ENCODE data around the gene ISCA2. TPM values are rescaled to one million over a fixed set of nuclear protein-coding genes. Genes with fewer than 3 reads are reported as not detected.
A peak's percentile ranks its signal among the peaks of the same experiment; 100 is the strongest.
"Not testable (repeated sequence)": the region's sequence is repeated elsewhere in the genome, so short reads cannot be mapped to it uniquely, and the experiment has no call there.

Gene ISCA2
- total RNA-seq, 1 donor from 2014 or later: 19.1 TPM

- DNase-seq: no peak
Measured at GRCh38 chr14:74528886-74529285, 35.3 kb downstream of the ISCA2 start.

- no peak for DNase-seq
Measured at GRCh38 chr14:74531006-74531405, 37.4 kb downstream of the ISCA2 start.

GRCh38 chr14:74531467-74531866, 37.9 kb downstream of the ISCA2 start:
- DNase-seq: peak; percentile 25

GRCh38 chr14:74532246-74532645, 38.7 kb downstream of the ISCA2 start:
- DNase-seq: no peak

GRCh38 chr14:74533576-74533975, 40.0 kb downstream of the ISCA2 start:
- DNase-seq: no peak

- no peak for DNase-seq
Measured at GRCh38 chr14:74535756-74536325, 42.3 kb downstream of the ISCA2 start.

- not testable (repeated sequence) for DNase-seq
Measured at GRCh38 chr14:74536336-74536735, 42.8 kb downstream of the ISCA2 start.

- DNase-seq: no peak
Measured at GRCh38 chr14:74538411-74539391, 45.1 kb downstream of the ISCA2 start.

GRCh38 chr14:74539503-74539902, 45.9 kb downstream of the ISCA2 start:
- no peak for DNase-seq

GRCh38 chr14:74541225-74541624, 47.7 kb downstream of the ISCA2 start:
- no peak for DNase-seq

GRCh38 chr14:74542056-74542685, 48.6 kb downstream of the ISCA2 start:
- no peak for DNase-seq

GRCh38 chr14:74543771-74544438, 50.3 kb downstream of the ISCA2 start:
- DNase-seq: no peak

- DNase-seq: no peak
Measured at GRCh38 chr14:74545386-74545785, 51.8 kb downstream of the ISCA2 start.

- no peak for DNase-seq
Measured at GRCh38 chr14:74546416-74546815, 52.9 kb downstream of the ISCA2 start.

Other genes with a start within 250 kb of the ISCA2 start
- gene ABCD4, start 190.8 kb upstream of the ISCA2 start, total RNA-seq: 68.3 and 69.4 TPM in 2 replicates
- not detected in 2 replicates for gene VRTN, start 145.3 kb upstream of the ISCA2 start, total RNA-seq
- not detected in 2 replicates for gene SYNDIG1L, start 67.6 kb upstream of the ISCA2 start, total RNA-seq
- 205 and 322 TPM in 2 replicates for gene NPC2, start 460 bp upstream of the ISCA2 start, total RNA-seq
- gene LTBP2, start 118.5 kb downstream of the ISCA2 start, total RNA-seq: 89.2 and 90.5 TPM in 2 replicates
- 27.6 and 33.9 TPM in 2 replicates for gene AREL1, start 219.3 kb downstream of the ISCA2 start, total RNA-seq
- 29.6 and 52.5 TPM in 2 replicates for gene FCF1, start 219.4 kb downstream of the ISCA2 start, total RNA-seq

Measured in dermis blood vessel endothelial cell (primary cell).